ENCODE data around the gene UNG.

Gene UNG

DNA sequence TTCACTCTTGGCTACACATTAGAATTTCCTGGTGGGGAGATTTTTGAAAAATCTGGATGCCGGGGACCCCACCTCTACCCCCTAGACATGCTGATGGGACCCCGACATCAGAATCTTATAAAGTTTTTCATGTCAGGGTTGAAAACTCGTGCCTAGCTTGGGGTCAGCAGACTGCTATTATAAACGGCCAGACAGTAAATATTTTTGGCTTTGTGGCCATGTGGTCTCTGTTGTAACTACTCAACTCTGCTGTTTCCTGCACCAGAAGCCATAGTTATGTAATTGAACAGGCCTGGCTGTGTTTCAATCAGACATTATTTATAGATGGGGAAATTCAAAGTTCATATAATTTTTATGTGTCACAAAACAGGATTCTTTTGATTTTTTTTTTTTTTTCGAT is 60.6 kb downstream of the UNG start:
- no peak for DNase-seq

DNA sequence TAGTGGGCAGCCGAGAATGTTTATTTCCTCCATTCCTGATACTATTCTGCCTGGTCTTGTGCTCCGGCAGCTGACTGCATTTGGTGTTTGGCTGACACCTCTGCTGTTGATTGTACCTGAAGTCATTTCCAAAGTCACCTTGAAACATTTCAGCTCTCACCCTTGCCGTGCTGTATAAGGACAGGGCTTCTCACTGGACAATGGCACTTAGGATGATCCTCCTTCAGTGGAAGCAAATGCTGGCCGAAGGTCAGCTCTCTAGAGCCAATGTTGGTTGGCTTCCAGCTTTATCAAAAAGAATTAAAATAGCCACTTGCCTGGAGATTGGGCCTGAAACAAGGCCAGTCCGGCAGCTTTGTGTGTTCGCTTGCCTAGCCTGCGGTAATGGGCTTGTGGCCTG is 63.0 kb downstream of the UNG start:
- no peak for DNase-seq
